Bronchial epithelial cell (primary cell): ENCODE results near the gene PODXL. TPM values are rescaled to one million over a fixed set of nuclear protein-coding genes. Genes with fewer than 3 reads are reported as not detected.

Experiments used
- DNase-seq: peaks from one replicate; pipeline ENCODE4 v3.0.0-alpha.2; 2010; ENCODE audit warnings: low read depth
- FAIRE-seq: peaks from 2 replicates; lab custom pipeline; 2011; peaks lifted over from hg19 to GRCh38; lab: Jason Lieb, UNC
- H3K27me3 ChIP-seq: 2 replicates; pipeline ENCODE4 v1.5.1; 2011; ENCODE audit warnings: low read length; ENCODE audit not compliant: control insufficient read depth, insufficient read depth
- H3K36me3 ChIP-seq: 2 replicates; pipeline ENCODE4 v1.5.1; 2011; ENCODE audit warnings: low read length; ENCODE audit not compliant: control insufficient read depth, insufficient read depth
- H3K4me3 ChIP-seq: 2 replicates; pipeline ENCODE4 v1.5.1; 2011; ENCODE audit warnings: mild to moderate bottlenecking, low read depth, low read length, control low read depth
- total RNA-seq: library from RNA; depleted of rRNA; stranded (reverse); fragments of >200 nt; gene quantifications from 2 replicates; pipeline ENCODE4 v1.2.1, GENCODE V29; 2014
- TF ChIP-seq, protein P1 (sequence below): IDR thresholded peaks from 2 replicates; pipeline ENCODE4 v1.5.1; 2011; ENCODE audit warnings: mild to moderate bottlenecking, moderate library complexity, low read length, control low read depth, inconsistent platforms; ENCODE audit not compliant: insufficient read depth, severe bottlenecking

Gene PODXL
- total RNA-seq, 1 donor from 2014 or later, result 0.53 TPM

DNA sequence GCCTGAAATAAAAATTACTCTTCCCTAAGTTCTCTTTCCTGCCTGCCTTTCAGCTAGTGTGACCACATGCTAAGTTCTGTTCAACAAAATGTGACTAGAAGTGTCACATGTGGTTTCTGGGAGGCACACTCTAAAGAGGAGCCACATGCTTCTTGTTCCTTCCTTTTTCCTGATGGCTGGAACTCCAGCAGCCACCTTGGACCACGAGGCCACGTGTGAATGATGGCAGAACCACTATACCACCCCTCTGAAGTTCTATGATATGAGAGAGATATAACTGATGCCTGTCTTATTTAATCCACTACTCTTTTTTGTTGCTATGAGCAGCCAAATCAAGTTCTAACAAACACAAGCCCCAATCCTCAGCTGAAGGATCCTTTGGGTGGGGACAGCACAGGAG lies 8.1 kb downstream of the PODXL start:
- TF ChIP-seq, protein P1, sequence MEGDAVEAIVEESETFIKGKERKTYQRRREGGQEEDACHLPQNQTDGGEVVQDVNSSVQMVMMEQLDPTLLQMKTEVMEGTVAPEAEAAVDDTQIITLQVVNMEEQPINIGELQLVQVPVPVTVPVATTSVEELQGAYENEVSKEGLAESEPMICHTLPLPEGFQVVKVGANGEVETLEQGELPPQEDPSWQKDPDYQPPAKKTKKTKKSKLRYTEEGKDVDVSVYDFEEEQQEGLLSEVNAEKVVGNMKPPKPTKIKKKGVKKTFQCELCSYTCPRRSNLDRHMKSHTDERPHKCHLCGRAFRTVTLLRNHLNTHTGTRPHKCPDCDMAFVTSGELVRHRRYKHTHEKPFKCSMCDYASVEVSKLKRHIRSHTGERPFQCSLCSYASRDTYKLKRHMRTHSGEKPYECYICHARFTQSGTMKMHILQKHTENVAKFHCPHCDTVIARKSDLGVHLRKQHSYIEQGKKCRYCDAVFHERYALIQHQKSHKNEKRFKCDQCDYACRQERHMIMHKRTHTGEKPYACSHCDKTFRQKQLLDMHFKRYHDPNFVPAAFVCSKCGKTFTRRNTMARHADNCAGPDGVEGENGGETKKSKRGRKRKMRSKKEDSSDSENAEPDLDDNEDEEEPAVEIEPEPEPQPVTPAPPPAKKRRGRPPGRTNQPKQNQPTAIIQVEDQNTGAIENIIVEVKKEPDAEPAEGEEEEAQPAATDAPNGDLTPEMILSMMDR, result no peak
- FAIRE-seq, result no peak
- no peak for DNase-seq
- H3K36me3 ChIP-seq, result no peaks in the 10 kb centered on the region
- H3K4me3 ChIP-seq, result no peak overlapping the region
- H3K27me3 ChIP-seq, result no peaks in the 10 kb centered on the region

DNA sequence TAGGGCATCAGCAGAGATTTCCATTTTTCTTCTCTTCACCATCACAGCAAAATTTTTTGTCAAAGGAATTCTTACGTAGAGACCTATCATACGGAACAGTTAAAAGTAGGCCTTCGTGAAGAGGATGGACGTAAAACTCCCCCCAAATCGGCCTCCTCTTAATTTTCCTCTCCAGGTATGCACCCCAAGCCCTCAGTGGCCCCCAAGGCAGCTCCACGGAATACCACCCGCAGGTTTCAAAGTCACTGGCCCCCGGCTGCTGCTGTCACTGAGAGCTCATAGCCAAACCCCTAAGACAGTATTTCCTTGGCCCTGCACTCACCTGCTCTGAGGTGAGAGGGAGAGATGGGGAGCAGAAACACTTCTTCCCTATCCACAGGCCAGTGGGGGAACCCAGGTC lies 8.8 kb downstream of the PODXL start:
- no peak for FAIRE-seq
- TF ChIP-seq, protein P1, result no peak
- Histone ChIP-seq H3K4me3 (no peak overlapping the region), H3K36me3 (no peaks in the 10 kb centered on the region), H3K27me3 (no peaks in the 10 kb centered on the region)
- DNase-seq, result no peak

DNA sequence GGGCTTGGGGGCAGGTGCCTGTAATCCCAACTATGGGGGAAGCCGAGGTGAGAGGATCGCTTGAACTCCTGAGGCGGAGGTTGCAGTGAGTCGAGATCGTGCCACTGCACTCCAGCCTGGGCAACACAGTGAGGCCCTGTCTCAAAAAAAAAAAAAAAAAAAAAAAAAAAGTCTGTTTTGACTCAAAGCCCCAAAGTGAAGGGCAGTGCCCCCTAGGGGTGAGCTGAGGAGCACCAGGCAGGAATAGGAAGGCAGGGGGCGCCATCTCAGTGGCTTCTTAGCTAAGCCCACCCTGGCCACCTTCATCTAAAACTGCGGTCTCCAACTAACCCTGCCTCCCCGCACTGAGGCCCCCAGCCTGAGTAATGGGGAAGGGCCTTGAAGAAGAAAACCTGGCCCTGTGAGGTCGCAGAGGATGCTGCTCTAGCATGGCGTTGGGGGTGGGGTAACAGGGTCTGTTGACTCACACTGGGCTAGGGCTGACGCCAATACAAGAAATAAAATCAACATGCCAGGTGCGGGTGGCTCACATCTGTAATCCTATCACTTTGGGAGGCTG lies 9.8 kb downstream of the PODXL start:
- DNase-seq (no peak), FAIRE-seq (no peak)
- Histone ChIP-seq H3K36me3 (no peaks in the 10 kb centered on the region), H3K27me3 (no peaks in the 10 kb centered on the region), H3K4me3 (no peak overlapping the region)
- TF ChIP-seq, protein P1, result peak; percentile 45

DNA sequence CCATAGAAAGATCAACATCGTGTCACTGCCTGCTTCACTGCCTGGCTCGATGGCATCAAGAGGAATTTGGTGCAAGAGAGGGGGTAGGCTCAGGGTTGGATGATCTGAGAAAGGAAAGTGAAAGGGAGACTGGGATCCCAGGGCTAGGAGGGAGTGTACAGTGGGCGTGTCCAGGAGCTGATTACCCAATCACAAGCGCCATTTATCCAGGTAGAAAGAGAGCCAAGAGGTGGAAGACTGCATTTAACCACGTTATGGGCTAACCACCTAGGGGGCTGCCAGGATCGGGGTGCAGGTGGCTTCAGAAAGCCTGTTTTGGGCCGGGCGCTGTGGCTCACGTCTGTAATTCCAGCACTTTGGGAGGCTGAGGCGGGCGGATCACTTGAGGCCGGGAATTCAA lies 10.3 kb downstream of the PODXL start:
- Histone ChIP-seq H3K4me3 (no peak overlapping the region), H3K36me3 (no peaks in the 10 kb centered on the region), H3K27me3 (no peaks in the 10 kb centered on the region)
- FAIRE-seq (no peak), DNase-seq (no peak)
- TF ChIP-seq, protein P1, result no peak

DNA sequence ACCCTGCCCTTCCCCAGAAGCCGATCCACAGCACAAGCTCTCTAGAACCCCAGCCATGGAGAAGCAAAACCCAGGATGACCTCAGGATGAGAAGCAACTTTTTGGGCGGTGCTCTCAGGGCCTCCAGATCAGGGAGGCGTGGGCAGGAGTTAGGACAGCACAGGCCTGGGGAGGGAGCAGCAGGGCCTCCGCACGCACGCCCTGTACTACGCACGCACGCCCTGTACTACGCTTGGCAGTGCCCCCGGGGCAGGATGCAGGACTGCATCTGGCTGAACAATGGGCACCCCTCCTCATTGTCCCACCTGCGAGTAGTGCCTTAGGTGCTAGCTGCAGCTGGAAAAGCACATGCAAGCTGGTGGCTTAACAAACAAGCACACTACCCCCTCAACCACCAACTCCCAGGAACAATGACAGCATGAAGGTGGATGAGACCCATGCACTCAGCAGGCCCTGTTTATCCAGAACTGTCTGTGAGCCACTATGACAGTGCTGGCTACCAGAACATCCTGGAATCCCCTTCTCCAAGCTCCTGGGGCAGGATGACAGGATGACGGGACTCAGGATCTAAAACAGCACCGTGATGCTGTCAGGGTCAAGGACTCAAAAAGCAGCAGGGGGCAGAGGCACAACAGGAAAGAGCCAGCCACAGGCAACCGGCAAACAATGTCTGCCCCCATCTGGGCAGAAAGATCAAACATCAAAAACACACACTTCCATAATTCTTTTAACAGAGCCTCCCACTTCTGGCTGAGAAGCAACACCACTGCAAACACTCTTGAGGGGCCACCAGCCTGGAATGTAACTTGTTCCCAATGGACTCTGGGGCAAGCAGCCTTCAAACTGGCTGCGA lies 11.8 kb downstream of the PODXL start:
- no peaks in the 10 kb centered on the region for H3K36me3 ChIP-seq
- FAIRE-seq (no peak), DNase-seq (no peak)
- H3K4me3 ChIP-seq, result no peak overlapping the region
- TF ChIP-seq, protein P1, result no peak
- H3K27me3 ChIP-seq, result no peaks in the 10 kb centered on the region
